ENCODE results near the gene CCDC89. TPM values are rescaled to one million over a fixed set of nuclear protein-coding genes. Genes with fewer than 3 reads are reported as not detected.
A peak's percentile ranks its signal among the peaks of the same experiment; 100 is the strongest.

Gene CCDC89
- total and polyA plus RNA-seq, 2 of the 4 experiments (the other 2 are of a cell fraction) = 4.0 to 7.9 TPM

GRCh38 chr11:85647078-85647477 lies 38.9 kb downstream of the CCDC89 start:
- BruUV-seq (replicated peaks) = no TSS peak
- Histone ChIP-seq H3K56ac (ENCODE audit: extremely low read depth, insufficient read depth, low read length) (peak overlapping the region; percentile 88), H3K18ac (ENCODE audit: low read depth, low read length) (no peak overlapping the region), H2BK20ac (ENCODE audit: low read depth, low read length) (no peak overlapping the region), H3K23ac (ENCODE audit: low read depth, low read length) (peak overlapping the region; percentile 86; the same call in 1 of the 2 replicates), H3K4me2 (ENCODE audit: low read depth, low read length) (peak overlapping the region; percentile 84), H3K4ac (ENCODE audit: low read depth, low read length) (no peak overlapping the region; the same call in 1 of the 2 replicates), H2AK5ac (ENCODE audit: low read depth, low read length) (no peak overlapping the region), H3K4me1 (ENCODE audit: control insufficient read depth, insufficient read depth, low read length) (no peaks in the 10 kb centered on the region), H2BK15ac (ENCODE audit: low read depth, low read length) (no peak overlapping the region), H4K20me1 (ENCODE audit: insufficient read depth, low read length) (no peaks in the 10 kb centered on the region), H3K14ac (replicated peaks; ENCODE audit: low read depth, low read length) (no peak overlapping the region), H3K9ac (ENCODE audit: low read depth, low read length) (peak overlapping the region; percentile 87; the same call in 1 of the 2 replicates), H4K8ac (ENCODE audit: low read depth in 2 of 2, low read length in 2 of 2) (peak overlapping the region; percentile 98), H2BK5ac (ENCODE audit: low read depth, low read length, poor library complexity, severe bottlenecking) (no peak overlapping the region), H3K27me3 (ENCODE audit: control insufficient read depth, insufficient read depth, low read length) (no peaks in the 10 kb centered on the region), H3K9me3 (ENCODE audit: control insufficient read depth, insufficient read depth, low read length) (no peaks in the 10 kb centered on the region), H4K91ac (ENCODE audit: insufficient read depth, low read depth, low read length) (no peak overlapping the region), H2AK9ac (replicated peaks; ENCODE audit: low read depth, low read length, poor library complexity) (no peak overlapping the region), H3K9me1 (ENCODE audit: insufficient read depth, low read length) (no peaks in the 10 kb centered on the region), H3K36me3 (ENCODE audit: control insufficient read depth, insufficient read depth, low read length) (peaks cover 2% of the 10 kb centered on the region), H3K27ac (ENCODE audit: insufficient read depth, low read length) (no peak overlapping the region), H4K5ac (ENCODE audit: low read depth, low read length) (peak overlapping the region; percentile 92; the same call in 1 of the 2 replicates), H3K4me3 (ENCODE audit: insufficient read depth, low read depth, low read length) (peak overlapping the region; percentile 89; the same call in 1 of the 2 replicates), H2AFZ (replicated peaks; ENCODE audit: low read length, poor library complexity) (no peak overlapping the region), H3K79me1 (ENCODE audit: low read depth in 1 of 2, low read length in 2 of 2) (peaks cover 16 to 39% of the 10 kb centered on the region in 2 experiments), H2BK120ac (ENCODE audit: low read depth, low read length) (no peak overlapping the region)
- POLR2A ChIA-PET (ENCODE audit: unreplicated experiment) = interaction anchor here (0.8 kb wide), 1 partner anchor 9 kb away, joined by 3 read pairs; no protein-coding TSS in a partner anchor
- no peak for ATAC-seq (ENCODE audit: low read depth)
- in situ Hi-C loops (cut with MboI; ENCODE audit: low sequenced_read_pairs) (no loop called here), intact Hi-C loops (cut with micrococcal nuclease) (no loop called here), dilution Hi-C loops (cut with HindIII; ENCODE audit: low sequenced_read_pairs, unreplicated experiment) (no loop called here)
- CTCF ChIA-PET = no interaction called here
- DNase-seq = no peak
- no CpG with 5 or more reads among the region's 2 CpGs for WGBS, 2 experiments (ENCODE audit: extremely low coverage in 2 of 2, insufficient read length in 1 of 2)
- TF ChIP-seq MAZ (IDR thresholded peaks at IDR 0.05; ENCODE audit: borderline replicate concordance, low read depth, low read length) (no peak), USF2 (IDR thresholded peaks at IDR 0.05; ENCODE audit: low read depth, low read length) (no peak), NFE2L2 (IDR thresholded peaks at IDR 0.05; ENCODE audit: low read depth, low read length) (no peak), CEBPB (IDR thresholded peaks at IDR 0.05; ENCODE audit: low read depth, low read length) (no peak), MXI1 (IDR thresholded peaks at IDR 0.05; ENCODE audit: borderline replicate concordance, low read depth, low read length) (no peak)

All from IMR-90 (cell line).